ENCODE results near the gene CDC45.

DNA sequence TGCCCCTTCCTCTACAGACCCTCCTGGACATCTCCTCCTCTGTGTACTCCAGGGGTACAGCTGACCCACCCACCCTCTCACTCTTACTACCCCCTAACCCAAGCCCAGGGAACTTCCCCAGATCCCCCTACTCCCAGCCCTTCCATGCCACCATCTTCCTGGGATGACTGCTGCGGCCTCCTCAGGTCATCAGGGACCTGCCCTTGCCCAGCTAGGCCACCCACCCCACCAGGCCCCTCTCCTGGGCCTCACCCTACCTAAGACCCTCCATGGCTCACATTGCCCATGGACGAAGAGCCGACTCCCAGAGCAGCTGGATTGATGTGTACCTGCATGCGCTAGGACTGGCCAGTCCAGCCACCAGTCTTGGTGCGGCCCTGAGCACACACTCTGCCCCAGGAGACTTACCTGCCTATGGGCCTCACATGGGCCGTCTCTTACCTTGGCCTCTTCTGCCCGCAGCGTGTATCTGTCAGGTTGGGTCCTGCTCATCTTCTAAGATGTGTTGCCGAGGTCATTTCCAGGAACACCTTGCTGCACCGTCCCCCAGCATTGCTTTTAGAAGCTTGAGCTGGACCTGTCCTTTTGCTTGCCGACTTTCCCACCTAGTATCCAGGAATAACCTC is 46.5 kb downstream of the CDC45 start:
- TF ChIP-seq, protein P1, sequence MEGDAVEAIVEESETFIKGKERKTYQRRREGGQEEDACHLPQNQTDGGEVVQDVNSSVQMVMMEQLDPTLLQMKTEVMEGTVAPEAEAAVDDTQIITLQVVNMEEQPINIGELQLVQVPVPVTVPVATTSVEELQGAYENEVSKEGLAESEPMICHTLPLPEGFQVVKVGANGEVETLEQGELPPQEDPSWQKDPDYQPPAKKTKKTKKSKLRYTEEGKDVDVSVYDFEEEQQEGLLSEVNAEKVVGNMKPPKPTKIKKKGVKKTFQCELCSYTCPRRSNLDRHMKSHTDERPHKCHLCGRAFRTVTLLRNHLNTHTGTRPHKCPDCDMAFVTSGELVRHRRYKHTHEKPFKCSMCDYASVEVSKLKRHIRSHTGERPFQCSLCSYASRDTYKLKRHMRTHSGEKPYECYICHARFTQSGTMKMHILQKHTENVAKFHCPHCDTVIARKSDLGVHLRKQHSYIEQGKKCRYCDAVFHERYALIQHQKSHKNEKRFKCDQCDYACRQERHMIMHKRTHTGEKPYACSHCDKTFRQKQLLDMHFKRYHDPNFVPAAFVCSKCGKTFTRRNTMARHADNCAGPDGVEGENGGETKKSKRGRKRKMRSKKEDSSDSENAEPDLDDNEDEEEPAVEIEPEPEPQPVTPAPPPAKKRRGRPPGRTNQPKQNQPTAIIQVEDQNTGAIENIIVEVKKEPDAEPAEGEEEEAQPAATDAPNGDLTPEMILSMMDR (conservative IDR thresholded peaks at IDR 0.05), result no peak
- no peak for TF ChIP-seq EZH2 (IDR thresholded peaks at IDR 0.05; ENCODE audit: low read depth)
